ENCODE results near the gene DLL4.

- TF ChIP-seq POLR2A (IDR thresholded peaks at IDR 0.05) (peak in 1 of 2 donors; percentile 18), CTCF (IDR thresholded peaks at IDR 0.05) (no peak)
These were observed 11.2 kb downstream of the DLL4 start for GRCh38 chr15:40940296-40940801.

Data from heart left ventricle (tissue), 13 donors.